Endothelial cell of umbilical vein (primary cell): Measurements from ENCODE around the gene GDPD4. TPM values are rescaled to one million over a fixed set of nuclear protein-coding genes. Genes with fewer than 3 reads are reported as not detected.

Experiments
- BruUV-seq: library from RNA; stranded (reverse); fragments of 400-500 nt; replicated peaks from 2 replicates; lab custom pipeline; 2021; lab: Mats Ljungman, UMichigan
- CTCF ChIA-PET: fragments of 300-600, 350-600 bp; sonication (Branson Sonifier 250); formaldehyde crosslinking; loops from one replicate; lab custom pipeline; 2021; ENCODE audit warnings: antibody characterized with exemption, inconsistent platforms; lab: Charles Lee
- POLR2A ChIA-PET: fragments of 300-600, 350-600 bp; sonication (Branson Sonifier 250); formaldehyde crosslinking; loops from one replicate; lab custom pipeline; 2021; ENCODE audit warnings: antibody characterized with exemption, inconsistent platforms; lab: Charles Lee
- DNase-seq: peaks from one replicate; pipeline ENCODE4 v3.0.0-alpha.2; 2011; ENCODE audit warnings: low read depth, low spot score
- FAIRE-seq: peaks from 2 replicates; lab custom pipeline; 2011; peaks lifted over from hg19 to GRCh38; lab: Jason Lieb, UNC
- H2AFZ ChIP-seq: 2 replicates; pipeline ENCODE4 v1.6.0; 2012; ENCODE audit warnings: low read depth, low read length, control low read depth, inconsistent platforms
- H3K27ac ChIP-seq: 2 replicates; pipeline ENCODE4 v1.5.1; 2011; ENCODE audit warnings: low read depth, mild to moderate bottlenecking, control low read depth, low read length, moderate library complexity; ENCODE audit not compliant: insufficient read depth
- H3K27me3 ChIP-seq, 2 experiments: 2 replicates each; pipeline versions ENCODE4 v1.6.0 to v1.6.1; 2011; ENCODE audit warnings: low read length in 2 of 2, mixed read lengths in 1 of 2; ENCODE audit not compliant: control insufficient read depth in 2 of 2, insufficient read depth in 2 of 2
- H3K36me3 ChIP-seq, 2 experiments: 2 replicates in 1 of 2; 3 replicates in 1 of 2; pipeline ENCODE4 v1.5.1; 2011; ENCODE audit warnings: low read length in 2 of 2, mild to moderate bottlenecking in 1 of 2, moderate library complexity in 1 of 2; ENCODE audit not compliant: control insufficient read depth in 2 of 2, insufficient read depth in 2 of 2; ENCODE audit errors: extremely low read depth in 1 of 2
- H3K4me1 ChIP-seq: 3 replicates; pipeline ENCODE4 v1.5.1; 2011; ENCODE audit warnings: mild to moderate bottlenecking, low read length; ENCODE audit not compliant: control insufficient read depth, insufficient read depth; ENCODE audit errors: extremely low read depth
- H3K4me2 ChIP-seq: 2 replicates; pipeline ENCODE4 v1.6.1; 2011; ENCODE audit warnings: low read length, control low read depth, mixed read lengths; ENCODE audit not compliant: insufficient read depth
- H3K4me3 ChIP-seq, 3 experiments: fragments of 200-600 bp in 1 of 3; sonication (generic), shearing (Covaris generic) in 1 of 3; replicated peaks in 1 of 3; 2 replicates each; pipeline ENCODE4 v1.5.1; 2011 to 2016; ENCODE audit warnings: control low read depth in 3 of 3, low read length in 3 of 3, mild to moderate bottlenecking in 2 of 3, inconsistent platforms in 1 of 3, low read depth in 1 of 3, moderate library complexity in 1 of 3; ENCODE audit not compliant: insufficient read depth in 1 of 3
- H3K79me2 ChIP-seq: 2 replicates; pipeline ENCODE4 v1.6.0; 2012; ENCODE audit warnings: low read length, inconsistent platforms; ENCODE audit not compliant: control insufficient read depth, insufficient read depth
- H3K9ac ChIP-seq: replicated peaks from 2 replicates; pipeline ENCODE3; 2011; ENCODE audit warnings: low read length, control low read depth; ENCODE audit not compliant: insufficient read depth; ENCODE audit errors: extremely low read depth
- H3K9me1 ChIP-seq: replicated peaks from 3 replicates; pipeline ENCODE4 v1.6.0; 2011; ENCODE audit warnings: mild to moderate bottlenecking, low read length; ENCODE audit not compliant: control insufficient read depth, insufficient read depth; ENCODE audit errors: extremely low read depth
- H3K9me3 ChIP-seq: replicated peaks from 2 replicates; pipeline ENCODE4 v1.5.1; 2012; ENCODE audit warnings: low read length, inconsistent platforms; ENCODE audit not compliant: control insufficient read depth, insufficient read depth
- H4K20me1 ChIP-seq: replicated peaks from 2 replicates; pipeline ENCODE3; 2011; ENCODE audit warnings: mild to moderate bottlenecking, low read length; ENCODE audit not compliant: control insufficient read depth, insufficient read depth; ENCODE audit errors: extremely low read depth
- CTCF ChIP-seq, 2 donors: IDR thresholded peaks; 1 replicate in 1 of 2; 2 replicates in 1 of 2; pipeline ENCODE4 v1.5.1; 2011; ENCODE audit warnings: low read length in 2 of 2, mild to moderate bottlenecking in 2 of 2, moderate library complexity in 2 of 2, control low read depth in 1 of 2, inconsistent platforms in 1 of 2, low read depth in 1 of 2; ENCODE audit not compliant: insufficient read depth in 1 of 2; ENCODE audit errors: extremely low read depth in 1 of 2
- EZH2 ChIP-seq: IDR thresholded peaks from 2 replicates; pipeline ENCODE4 v1.6.1; 2012; ENCODE audit warnings: borderline replicate concordance, low read depth, mild to moderate bottlenecking, moderate library complexity, low read length, inconsistent platforms; ENCODE audit not compliant: severe bottlenecking
- FOS ChIP-seq: IDR thresholded peaks from 2 replicates; pipeline ENCODE4 v1.6.1; 2011; ENCODE audit warnings: mild to moderate bottlenecking, low read length, moderate library complexity, borderline replicate concordance; ENCODE audit not compliant: insufficient read depth
- GATA2 ChIP-seq: IDR thresholded peaks from 2 replicates; pipeline ENCODE4 v1.7.0; 2011; ENCODE audit warnings: low read depth, mild to moderate bottlenecking, moderate library complexity, mixed read lengths, low read length; ENCODE audit not compliant: insufficient read length, insufficient read depth
- JUN ChIP-seq: IDR thresholded peaks from 2 replicates; pipeline ENCODE4 v1.6.1; 2011; ENCODE audit warnings: borderline replicate concordance, low read depth; ENCODE audit not compliant: insufficient read length, insufficient read depth
- MAX ChIP-seq: IDR thresholded peaks from 2 replicates; pipeline ENCODE4 v1.6.1; 2011; ENCODE audit not compliant: insufficient read depth, insufficient read length
- MYC ChIP-seq: IDR thresholded peaks from one replicate; pipeline ENCODE4 v1.6.1; 2011; ENCODE audit warnings: mild to moderate bottlenecking, low read depth, low read length
- POLR2A ChIP-seq: IDR thresholded peaks from 2 replicates; pipeline ENCODE4 v1.6.1; 2012; ENCODE audit warnings: low read depth, mild to moderate bottlenecking, control low read depth, low read length
- POLR2AphosphoS5 ChIP-seq: IDR thresholded peaks from 2 replicates; pipeline ENCODE4 v1.6.1; 2012; ENCODE audit warnings: low read depth, mild to moderate bottlenecking, control low read depth, low read length, moderate library complexity; ENCODE audit not compliant: insufficient read depth
- dilution Hi-C: fragments of 300-500 bp; cut with MboI; formaldehyde crosslinking; loops from one replicate; pipeline ENCODE4 v1.15.0; 2019; ENCODE audit warnings: low sequenced_read_pairs; ENCODE audit not compliant: extremely low pct_ligation_motif_present
- intact Hi-C: fragments of 100-400 bp; cut with micrococcal nuclease; formaldehyde crosslinking; loops from one replicate; pipeline ENCODE4 v1.10.0; 2022
- polyA plus RNA-seq, 4 experiments: library from polyadenylated mRNA; depleted of rRNA in 3 of 4; stranded (reverse) in 3 of 4; unstranded in 1 of 4; fragments of >200 nt; gene quantifications; 2 replicates each; pipeline versions ENCODE4 v1.2.1 to v1.2.3, GENCODE V29; 2011 to 2012; ENCODE audit warnings: missing spikeins in 1 of 4
- total RNA-seq: library from RNA; stranded (reverse); gene quantifications from 2 replicates; pipeline ENCODE4 v1.2.3, GENCODE V29; 2021

GDPD4 gene
- total and polyA plus RNA-seq, 2 donors (not counting 3 experiments of a cell fraction or from before 2014, with no cell fraction given): not detected

- Histone ChIP-seq H3K9ac (no peak overlapping the region), H3K9me3 (no peaks in the 10 kb centered on the region), H2AFZ (peak overlapping the region; percentile 39), H3K27me3 (no peaks in the 10 kb centered on the region), H3K4me2 (no peak overlapping the region), H3K4me3 (no peak overlapping the region), H3K27ac (no peak overlapping the region), H3K79me2 (no peaks in the 10 kb centered on the region), H3K9me1 (no peaks in the 10 kb centered on the region), H4K20me1 (no peaks in the 10 kb centered on the region), H3K36me3 (no peaks in the 10 kb centered on the region), H3K4me1 (peaks cover 11% of the 10 kb centered on the region)
- BruUV-seq: no TSS peak
- TF ChIP-seq MAX (no peak), MYC (no peak)
- CTCF ChIA-PET: interaction anchor here (1.0 to 4.0 kb wide), 5 partner anchors 8 to 77 kb away, joined by 3 to 18 read pairs (median 4); partner anchors contain the start of gene MYO7A
- POLR2A ChIA-PET: no interaction called here
- dilution Hi-C loops (no loop called here), intact Hi-C loops (no loop called here)
- FAIRE-seq (no peak), DNase-seq (no peak)
These were observed 133.7 kb downstream of the GDPD4 start for GRCh38 chr11:77167791-77168190.

GRCh38 chr11:77167111-77167626 is 134.3 kb downstream of the GDPD4 start:
- no peak for TF ChIP-seq JUN
- TF ChIP-seq POLR2A: no peak
- TF ChIP-seq FOS: no peak
- TF ChIP-seq EZH2: no peak
- TF ChIP-seq MYC: no peak
- TF ChIP-seq MAX: no peak
- no peak for TF ChIP-seq GATA2
- TF ChIP-seq POLR2AphosphoS5: no peak
- no peak for TF ChIP-seq CTCF (IDR thresholded peaks at IDR 0.05; ENCODE audit: extremely low read depth in 1 of 2, insufficient read depth in 1 of 2, low read depth in 1 of 2, low read length in 2 of 2)
- dilution Hi-C loops: no loop called here
- Histone ChIP-seq H3K4me3 (no peak overlapping the region), H3K27me3 (no peaks in the 10 kb centered on the region), H3K9me3 (no peaks in the 10 kb centered on the region), H3K9me1 (no peaks in the 10 kb centered on the region), H3K27ac (no peak overlapping the region), H3K4me2 (no peak overlapping the region), H3K79me2 (no peaks in the 10 kb centered on the region), H3K4me1 (peaks cover 11% of the 10 kb centered on the region), H3K9ac (no peak overlapping the region), H3K36me3 (no peaks in the 10 kb centered on the region), H4K20me1 (no peaks in the 10 kb centered on the region), H2AFZ (no peak overlapping the region)
- DNase-seq: no peak
- intact Hi-C loops: no loop called here
- FAIRE-seq: peak; percentile 76
- ChIA-PET CTCF (interaction anchor here (1.0 to 4.0 kb wide), 5 partner anchors 9 to 76 kb away, joined by 3 to 18 read pairs (median 4); partner anchors contain the start of gene MYO7A), POLR2A (no interaction called here)
- BruUV-seq: no TSS peak
